ENCODE results near the gene FAM110A. TPM values are rescaled to one million over a fixed set of nuclear protein-coding genes. Genes with fewer than 3 reads are reported as not detected.

Gene FAM110A
- total and polyA plus RNA-seq, 9 of the 15 experiments (the other 6 are each of a cell fraction or from before 2014, with no cell fraction given): 0.73 to 15.5 (median 3.6) TPM

- TF ChIP-seq NFRKB (IDR thresholded peaks at IDR 0.05; ENCODE audit: low read depth) (no peak), ZNF449 (CRISPR knock-in tag; IDR thresholded peaks at IDR 0.05) (no peak), POLR3G (IDR thresholded peaks at IDR 0.05; ENCODE audit: extremely low read depth, insufficient read length, insufficient replicate concordance) (no peak), ZNF778 (CRISPR knock-in tag; IDR thresholded peaks at IDR 0.05) (no peak), TFE3 (CRISPR knock-in tag; IDR thresholded peaks at IDR 0.05) (no peak), CBX1 (IDR thresholded peaks at IDR 0.05; ENCODE audit: low read depth) (no peak), TGIF2 (CRISPR knock-in tag; IDR thresholded peaks at IDR 0.05) (no peak), ZNF23 (CRISPR knock-in tag; IDR thresholded peaks at IDR 0.05) (no peak), CBFB (CRISPR knock-in tag; IDR thresholded peaks at IDR 0.05) (no peak), RREB1 (CRISPR knock-in tag; IDR thresholded peaks at IDR 0.05) (no peak), HMGXB4 (CRISPR knock-in tag; IDR thresholded peaks at IDR 0.05) (no peak), ZBTB43 (CRISPR knock-in tag; IDR thresholded peaks at IDR 0.05) (no peak), CGGBP1 (CRISPR knock-in tag; IDR thresholded peaks at IDR 0.05) (no peak), ETV6 (IDR thresholded peaks at IDR 0.05; ENCODE audit: borderline replicate concordance in 1 of 2, low read depth in 2 of 2, low read length in 1 of 2) (0 out of 4 replicates have a peak, but pooled peaks of 1 of the 2 experiments have one; percentile 39), ETV6 (CRISPR knock-in tag; IDR thresholded peaks at IDR 0.05; ENCODE audit: borderline replicate concordance) (no peak), ZBTB17 (CRISPR knock-in tag; IDR thresholded peaks at IDR 0.05) (no peak), ZSCAN32 (CRISPR knock-in tag; IDR thresholded peaks at IDR 0.05) (no peak)
These were observed 4.5 kb upstream of the FAM110A start (continued) for GRCh38 chr20:828987-829386.
